Right renal cortex interstitium (tissue), 3 donors: ENCODE measurements around the gene DZIP3. TPM values are rescaled to one million over a fixed set of nuclear protein-coding genes. Genes with fewer than 3 reads are reported as not detected.
A peak's percentile ranks its signal among the peaks of the same experiment; 100 is the strongest.
"Not testable (repeated sequence)": the region's sequence is repeated elsewhere in the genome, so short reads cannot be mapped to it uniquely, and the experiment has no call there.

ENCODE experiments used
- DNase-seq, 3 donors: peaks; one replicate each; pipeline ENCODE4 v3.0.0-alpha.2; 2013; ENCODE audit warnings: low read depth in 3 of 3, low spot score in 2 of 3
- polyA plus RNA-seq, 3 donors: library from polyadenylated mRNA; unstranded; fragments of 120-200 nt; gene quantifications; one replicate each; pipeline ENCODE4 v1.2.1, GENCODE V29; 2013; ENCODE audit not compliant: insufficient read length in 3 of 3

DZIP3 gene
- polyA plus RNA-seq, 3 donors, result 31.7 to 39.3 (median 37.2) TPM

- no peak for DNase-seq
Observed at GRCh38 chr3:108595321-108595720, 5.8 kb downstream of the DZIP3 start.

GRCh38 chr3:108598375-108598774 is 8.9 kb downstream of the DZIP3 start:
- DNase-seq, result no peak

GRCh38 chr3:108599677-108600409 is 10.3 kb downstream of the DZIP3 start:
- no peak for DNase-seq

- no peak for DNase-seq
Observed at GRCh38 chr3:108602249-108602934, 12.9 kb downstream of the DZIP3 start.

- DNase-seq, result no peak
Observed at GRCh38 chr3:108602935-108603294, 13.4 kb downstream of the DZIP3 start.

- no peak for DNase-seq
Observed at GRCh38 chr3:108603691-108604090, 14.2 kb downstream of the DZIP3 start.

GRCh38 chr3:108605028-108605427 is 15.5 kb downstream of the DZIP3 start:
- no peak for DNase-seq

- no peak for DNase-seq
Observed at GRCh38 chr3:108605491-108605890, 16.0 kb downstream of the DZIP3 start.

GRCh38 chr3:108608750-108609149 is 19.2 kb downstream of the DZIP3 start:
- DNase-seq, result no peak

- DNase-seq, result no peak
Observed at GRCh38 chr3:108610651-108611050, 21.1 kb downstream of the DZIP3 start.

GRCh38 chr3:108616090-108616489 is 26.6 kb downstream of the DZIP3 start:
- DNase-seq, result not testable (repeated sequence)

GRCh38 chr3:108620250-108620649 is 30.7 kb downstream of the DZIP3 start:
- DNase-seq, result no peak

- no peak for DNase-seq
Observed at GRCh38 chr3:108623504-108623903, 34.0 kb downstream of the DZIP3 start.

- no peak for DNase-seq
Observed at GRCh38 chr3:108629974-108630373, 40.5 kb downstream of the DZIP3 start.

- no peak for DNase-seq
Observed at GRCh38 chr3:108642526-108642925, 53.0 kb downstream of the DZIP3 start.

- DNase-seq, result no peak
Observed at GRCh38 chr3:108645364-108645763, 55.8 kb downstream of the DZIP3 start.

GRCh38 chr3:108655664-108656063 is 66.1 kb downstream of the DZIP3 start:
- DNase-seq, result not testable (repeated sequence)

- DNase-seq, result no peak
Observed at GRCh38 chr3:108661699-108662098, 72.2 kb downstream of the DZIP3 start.

- DNase-seq, result peak; percentile 21 to 53 (median 47)
Observed at GRCh38 chr3:108662142-108662738, 72.7 kb downstream of the DZIP3 start.

- no peak for DNase-seq
Observed at GRCh38 chr3:108664266-108664665, 74.7 kb downstream of the DZIP3 start.

- DNase-seq, result no peak
Observed at GRCh38 chr3:108667312-108667711, 77.8 kb downstream of the DZIP3 start.

GRCh38 chr3:108669208-108669607 is 79.7 kb downstream of the DZIP3 start:
- no peak for DNase-seq
